ENCODE data around the gene VPS8.

VPS8 gene

DNA sequence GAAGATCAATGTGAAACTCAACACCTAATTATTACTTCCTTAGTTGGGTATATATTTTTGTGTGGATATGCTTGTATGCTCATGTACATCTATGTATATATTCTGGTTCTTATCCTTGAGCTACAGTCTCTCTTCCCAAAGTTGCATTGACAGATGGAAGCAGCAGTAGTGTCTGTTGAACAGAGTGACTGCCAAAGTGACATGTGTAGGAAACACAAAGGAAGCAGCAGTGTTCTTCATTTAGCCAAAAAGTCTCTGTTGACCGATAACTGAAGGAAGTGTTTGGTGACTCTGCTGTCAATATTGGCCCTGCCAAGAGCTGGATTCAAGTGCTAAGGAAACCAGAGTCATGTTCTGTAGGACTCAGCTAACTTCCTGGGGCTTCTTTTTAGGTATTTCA lies 217.1 kb downstream of the VPS8 start:
- DNase-seq (ENCODE audit: low read depth) = no peak
- TF ChIP-seq, protein P1, sequence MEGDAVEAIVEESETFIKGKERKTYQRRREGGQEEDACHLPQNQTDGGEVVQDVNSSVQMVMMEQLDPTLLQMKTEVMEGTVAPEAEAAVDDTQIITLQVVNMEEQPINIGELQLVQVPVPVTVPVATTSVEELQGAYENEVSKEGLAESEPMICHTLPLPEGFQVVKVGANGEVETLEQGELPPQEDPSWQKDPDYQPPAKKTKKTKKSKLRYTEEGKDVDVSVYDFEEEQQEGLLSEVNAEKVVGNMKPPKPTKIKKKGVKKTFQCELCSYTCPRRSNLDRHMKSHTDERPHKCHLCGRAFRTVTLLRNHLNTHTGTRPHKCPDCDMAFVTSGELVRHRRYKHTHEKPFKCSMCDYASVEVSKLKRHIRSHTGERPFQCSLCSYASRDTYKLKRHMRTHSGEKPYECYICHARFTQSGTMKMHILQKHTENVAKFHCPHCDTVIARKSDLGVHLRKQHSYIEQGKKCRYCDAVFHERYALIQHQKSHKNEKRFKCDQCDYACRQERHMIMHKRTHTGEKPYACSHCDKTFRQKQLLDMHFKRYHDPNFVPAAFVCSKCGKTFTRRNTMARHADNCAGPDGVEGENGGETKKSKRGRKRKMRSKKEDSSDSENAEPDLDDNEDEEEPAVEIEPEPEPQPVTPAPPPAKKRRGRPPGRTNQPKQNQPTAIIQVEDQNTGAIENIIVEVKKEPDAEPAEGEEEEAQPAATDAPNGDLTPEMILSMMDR (IDR thresholded peaks at IDR 0.05; ENCODE audit: control insufficient read depth, extremely low read depth, insufficient read depth) = no peak
- no peak overlapping the region for H3K4me3 ChIP-seq (ENCODE audit: low read depth, low read length)

DNA sequence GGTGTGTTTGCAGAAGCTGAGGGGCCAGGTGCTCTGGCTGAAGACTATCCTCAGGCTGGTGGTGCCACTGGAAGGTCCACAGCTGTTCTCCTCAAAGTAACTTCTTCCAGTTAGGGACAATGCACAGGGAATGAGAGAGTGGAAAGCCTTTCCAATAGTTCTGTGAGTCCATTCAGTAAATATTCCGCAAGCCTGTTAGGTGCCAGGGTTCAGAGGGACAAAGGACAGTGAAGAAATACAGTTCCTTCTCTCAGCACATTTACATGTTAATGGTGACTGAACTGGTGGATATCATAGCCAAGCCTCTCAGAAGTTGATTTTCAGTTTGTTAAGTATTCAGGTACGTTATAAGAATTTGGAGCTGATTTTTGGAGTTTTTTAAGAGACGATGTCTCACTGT lies 218.4 kb downstream of the VPS8 start:
- no peak for DNase-seq (ENCODE audit: low read depth)
- no peak overlapping the region for H3K4me3 ChIP-seq (ENCODE audit: low read depth, low read length)
- TF ChIP-seq, protein P1 (IDR thresholded peaks at IDR 0.05; ENCODE audit: control insufficient read depth, extremely low read depth, insufficient read depth) = no peak

DNA sequence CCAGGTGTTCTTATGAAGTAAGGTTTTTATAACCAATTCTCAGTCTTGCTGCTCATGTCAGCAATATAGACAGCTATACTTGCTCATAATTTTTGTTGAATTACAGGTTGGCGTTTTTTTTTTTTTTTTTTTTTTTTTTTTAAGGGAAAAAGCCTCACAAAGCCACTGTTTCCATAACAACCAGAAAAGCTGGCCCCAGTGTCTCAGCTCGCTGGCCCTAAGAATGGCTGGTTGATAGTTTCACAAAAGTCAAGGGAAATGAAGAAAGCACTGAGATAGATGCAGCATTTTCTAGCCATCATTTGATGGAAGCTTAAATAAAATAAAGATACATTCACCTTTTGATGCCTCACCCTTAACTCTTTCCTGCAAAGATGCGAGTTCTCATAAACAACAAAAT lies 219.0 kb downstream of the VPS8 start:
- no peak overlapping the region for H3K4me3 ChIP-seq (ENCODE audit: low read depth, low read length)
- DNase-seq (ENCODE audit: low read depth) = no peak
- TF ChIP-seq, protein P1 (IDR thresholded peaks at IDR 0.05; ENCODE audit: control insufficient read depth, extremely low read depth, insufficient read depth) = no peak

DNA sequence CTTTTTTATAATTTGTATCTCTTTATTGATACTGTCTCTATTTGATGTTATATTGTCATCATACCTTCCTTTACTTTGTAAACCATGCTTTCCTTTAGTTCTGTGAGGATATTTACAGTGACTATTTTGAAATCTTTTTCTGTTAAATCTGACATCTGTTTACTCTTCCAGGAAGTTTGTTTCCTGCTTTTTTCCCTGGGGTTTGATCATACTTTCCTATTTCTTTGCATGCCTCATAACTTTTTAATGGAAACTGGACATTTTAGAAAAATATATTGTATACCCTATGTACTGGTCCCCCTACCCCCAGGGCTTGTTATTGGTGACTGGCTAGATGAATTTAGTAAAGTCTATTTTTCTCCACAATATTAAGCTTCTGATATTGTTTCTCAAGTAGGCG lies 225.8 kb downstream of the VPS8 start:
- no peak overlapping the region for H3K4me3 ChIP-seq (ENCODE audit: low read depth, low read length)
- no peak for DNase-seq (ENCODE audit: low read depth)
- TF ChIP-seq, protein P1 (IDR thresholded peaks at IDR 0.05; ENCODE audit: control insufficient read depth, extremely low read depth, insufficient read depth) = no peak

DNA sequence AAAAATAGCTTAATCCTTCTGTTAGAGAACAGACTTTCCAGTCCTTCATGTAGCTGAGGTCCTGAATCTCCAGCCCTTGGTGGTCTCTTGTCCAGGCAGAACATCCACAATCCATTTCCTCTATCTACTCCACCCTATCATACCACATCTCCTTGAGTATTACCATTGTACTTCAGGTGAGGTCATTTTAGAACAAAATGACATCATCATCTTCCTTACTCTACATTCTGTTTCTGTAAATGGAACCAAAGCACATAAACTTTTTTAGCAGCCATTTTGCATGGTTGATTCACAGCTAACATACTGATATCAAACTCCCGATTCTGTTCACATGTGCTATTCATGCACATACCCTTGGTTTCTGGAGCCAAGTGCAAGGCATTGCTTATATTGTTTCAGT lies 228.5 kb downstream of the VPS8 start:
- no peak overlapping the region for H3K4me3 ChIP-seq (ENCODE audit: low read depth, low read length)
- TF ChIP-seq, protein P1 (IDR thresholded peaks at IDR 0.05; ENCODE audit: control insufficient read depth, extremely low read depth, insufficient read depth) = no peak
- no peak for DNase-seq (ENCODE audit: low read depth)

DNA sequence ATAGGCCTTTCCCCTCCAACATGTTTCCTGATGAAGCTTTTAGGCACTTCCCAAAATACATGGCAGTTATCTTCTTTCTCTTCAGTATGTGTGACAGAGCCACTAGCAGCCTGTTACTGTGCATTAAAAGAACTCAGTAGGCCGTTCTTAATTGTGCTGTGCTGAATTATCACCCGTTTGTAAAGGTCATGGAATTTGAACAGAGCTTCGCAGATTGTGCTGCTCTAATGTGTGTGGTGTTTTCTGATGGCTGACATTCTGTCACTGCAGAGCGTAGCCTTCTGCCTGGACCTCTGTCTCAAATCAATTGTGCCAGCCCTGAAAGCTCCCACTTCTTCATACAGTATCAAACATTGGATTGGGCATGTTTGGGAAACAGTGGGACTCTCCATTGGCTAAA lies 229.6 kb downstream of the VPS8 start:
- no peak for DNase-seq (ENCODE audit: low read depth)
- TF ChIP-seq, protein P1 (IDR thresholded peaks at IDR 0.05; ENCODE audit: control insufficient read depth, extremely low read depth, insufficient read depth) = no peak
- no peak overlapping the region for H3K4me3 ChIP-seq (ENCODE audit: low read depth, low read length)

DNA sequence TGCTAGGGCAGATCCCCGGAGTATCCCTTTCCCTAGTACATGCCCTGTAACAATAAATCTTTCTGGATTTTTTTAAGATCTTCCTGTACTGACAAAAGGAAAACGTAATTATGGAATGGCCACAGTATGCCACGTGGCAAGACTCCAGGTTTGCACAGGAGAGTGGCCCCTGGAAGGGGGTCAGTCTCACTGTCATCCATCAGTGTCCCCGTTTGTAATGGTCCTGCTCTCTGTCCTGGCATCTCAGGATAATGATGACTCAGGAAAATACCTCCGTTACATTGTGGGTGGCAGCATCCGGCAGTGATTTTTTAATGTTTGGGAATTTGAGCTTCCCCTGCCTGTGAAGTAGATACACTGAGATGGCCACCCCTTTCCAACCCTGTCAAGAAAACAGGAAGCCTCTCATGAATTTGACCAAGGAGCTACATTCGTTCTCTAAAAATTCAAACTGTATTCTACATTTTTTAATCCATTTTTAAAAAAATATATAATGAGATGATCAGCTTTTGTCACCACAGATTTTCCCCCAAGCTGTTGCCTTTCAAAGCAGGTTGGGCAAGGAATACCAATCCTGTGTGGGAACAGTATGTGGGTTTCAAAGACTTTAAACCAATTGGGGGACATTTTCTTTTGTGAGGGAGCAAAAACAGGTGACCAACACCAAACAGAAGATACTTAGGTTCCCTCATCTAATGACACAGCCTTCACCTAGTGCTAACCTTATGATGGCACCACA lies 230.5 kb downstream of the VPS8 start:
- H3K4me3 ChIP-seq (ENCODE audit: low read depth, low read length) = no peak overlapping the region
- no peak for DNase-seq (ENCODE audit: low read depth)
- TF ChIP-seq, protein P1 (IDR thresholded peaks at IDR 0.05; ENCODE audit: control insufficient read depth, extremely low read depth, insufficient read depth) = no peak
